ENCODE results near the gene CYTH4. TPM values are rescaled to one million over a fixed set of nuclear protein-coding genes. Genes with fewer than 3 reads are reported as not detected.

Gene CYTH4
- total RNA-seq, 2 experiments from 2014 or later: 30.5 to 34.0 TPM

GRCh38 chr22:37284805-37285355 lies 2.6 kb downstream of the CYTH4 start:
- Mint-ChIP-seq H3K4me3 (peak overlapping the region; percentile 85), H3K4me1 (ENCODE audit: low read depth) (peaks cover 74% of the 10 kb centered on the region), H3K27ac (peak overlapping the region; percentile 97), H3K27me3 (ENCODE audit: low read depth) (no peaks in the 10 kb centered on the region), H3K9me3 (no peaks in the 10 kb centered on the region), H3K36me3 (ENCODE audit: low read depth) (peaks cover 9% of the 10 kb centered on the region)
- intact Hi-C loops (cut with micrococcal nuclease): no loop called here
- peak; percentile 55 for DNase-seq
- CTCF ChIA-PET: interaction anchor here (1.1 to 2.6 kb wide), 2 partner anchors 25 to 43 kb away, joined by 3 to 9 read pairs; no protein-coding TSS in a partner anchor

GRCh38 chr22:37285937-37286336 lies 3.6 kb downstream of the CYTH4 start:
- CTCF ChIA-PET: interaction anchor here (0.8 to 2.6 kb wide), 3 partner anchors 18 to 41 kb away, joined by 4 to 9 read pairs (median 5); no protein-coding TSS in a partner anchor
- H3K4me3 Mint-ChIP-seq: no peak overlapping the region
- intact Hi-C loops (cut with micrococcal nuclease): no loop called here
- H3K36me3 Mint-ChIP-seq (ENCODE audit: low read depth): peaks cover 9% of the 10 kb centered on the region
- no peaks in the 10 kb centered on the region for H3K9me3 Mint-ChIP-seq
- no peaks in the 10 kb centered on the region for H3K27me3 Mint-ChIP-seq (ENCODE audit: low read depth)
- DNase-seq: no peak
- H3K4me1 Mint-ChIP-seq (ENCODE audit: low read depth): peaks cover 79% of the 10 kb centered on the region
- peak overlapping the region; percentile 81 for H3K27ac Mint-ChIP-seq

GRCh38 chr22:37287550-37287951 lies 5.2 kb downstream of the CYTH4 start:
- peak; percentile 63 for DNase-seq
- H3K4me3 Mint-ChIP-seq: no peak overlapping the region
- H3K36me3 Mint-ChIP-seq (ENCODE audit: low read depth): peaks cover 24% of the 10 kb centered on the region
- no peaks in the 10 kb centered on the region for H3K9me3 Mint-ChIP-seq
- CTCF ChIA-PET: interaction anchor here (1.1 to 1.5 kb wide), 2 partner anchors 10 to 20 kb away, joined by 4 to 5 read pairs; no protein-coding TSS in a partner anchor
- peak overlapping the region; percentile 81 for H3K27ac Mint-ChIP-seq
- intact Hi-C loops (cut with micrococcal nuclease): no loop called here
- H3K27me3 Mint-ChIP-seq (ENCODE audit: low read depth): no peaks in the 10 kb centered on the region
- peaks cover 80% of the 10 kb centered on the region for H3K4me1 Mint-ChIP-seq (ENCODE audit: low read depth)

- Mint-ChIP-seq H3K9me3 (no peaks in the 10 kb centered on the region), H3K27me3 (ENCODE audit: low read depth) (no peaks in the 10 kb centered on the region), H3K4me1 (ENCODE audit: low read depth) (peaks cover 80% of the 10 kb centered on the region), H3K27ac (peak overlapping the region; percentile 46), H3K36me3 (ENCODE audit: low read depth) (peaks cover 29% of the 10 kb centered on the region), H3K4me3 (no peak overlapping the region)
- intact Hi-C loops (cut with micrococcal nuclease): no loop called here
- CTCF ChIA-PET: no interaction called here
- no peak for DNase-seq
These were observed 6.2 kb downstream of the CYTH4 start for GRCh38 chr22:37288521-37288920.

- no peak for DNase-seq
- H3K36me3 Mint-ChIP-seq (ENCODE audit: low read depth): peaks cover 28% of the 10 kb centered on the region
- no peak overlapping the region for H3K4me3 Mint-ChIP-seq
- no peaks in the 10 kb centered on the region for H3K27me3 Mint-ChIP-seq (ENCODE audit: low read depth)
- intact Hi-C loops (cut with micrococcal nuclease): no loop called here
- CTCF ChIA-PET: interaction anchor here (1.1 to 1.4 kb wide), 4 partner anchors 11 to 29 kb away, joined by 3 to 4 read pairs (median 3); no protein-coding TSS in a partner anchor
- H3K4me1 Mint-ChIP-seq (ENCODE audit: low read depth): peaks cover 78% of the 10 kb centered on the region
- H3K9me3 Mint-ChIP-seq: no peaks in the 10 kb centered on the region
- peak overlapping the region; percentile 46 for H3K27ac Mint-ChIP-seq
These were observed 6.9 kb downstream of the CYTH4 start for GRCh38 chr22:37289156-37289735.

GRCh38 chr22:37290737-37291136 lies 8.4 kb downstream of the CYTH4 start:
- DNase-seq: no peak
- H3K9me3 Mint-ChIP-seq: no peaks in the 10 kb centered on the region
- CTCF ChIA-PET: interaction anchor here (1.4 kb wide), 1 partner anchor 14 kb away, joined by 3 read pairs; no protein-coding TSS in a partner anchor
- intact Hi-C loops (cut with micrococcal nuclease): no loop called here
- no peak overlapping the region for H3K4me3 Mint-ChIP-seq
- no peaks in the 10 kb centered on the region for H3K27me3 Mint-ChIP-seq (ENCODE audit: low read depth)
- H3K4me1 Mint-ChIP-seq (ENCODE audit: low read depth): peaks cover 80% of the 10 kb centered on the region
- H3K36me3 Mint-ChIP-seq (ENCODE audit: low read depth): peaks cover 28% of the 10 kb centered on the region
- H3K27ac Mint-ChIP-seq: peak overlapping the region; percentile 19

GRCh38 chr22:37291559-37292298 lies 9.4 kb downstream of the CYTH4 start:
- intact Hi-C loops (cut with micrococcal nuclease): no loop called here
- no peaks in the 10 kb centered on the region for H3K9me3 Mint-ChIP-seq
- CTCF ChIA-PET: interaction anchor here (1.2 kb wide), 1 partner anchor 24 kb away, joined by 3 read pairs; no protein-coding TSS in a partner anchor
- peak overlapping the region; percentile 19 for H3K27ac Mint-ChIP-seq
- H3K4me1 Mint-ChIP-seq (ENCODE audit: low read depth): peaks cover 70% of the 10 kb centered on the region
- peaks cover 25% of the 10 kb centered on the region for H3K36me3 Mint-ChIP-seq (ENCODE audit: low read depth)
- H3K27me3 Mint-ChIP-seq (ENCODE audit: low read depth): no peaks in the 10 kb centered on the region
- H3K4me3 Mint-ChIP-seq: no peak overlapping the region
- no peak for DNase-seq

GRCh38 chr22:37292641-37293040 lies 10.3 kb downstream of the CYTH4 start:
- CTCF ChIA-PET: interaction anchor here (1.2 kb wide), 1 partner anchor 25 kb away, joined by 3 read pairs; no protein-coding TSS in a partner anchor
- intact Hi-C loops (cut with micrococcal nuclease): no loop called here
- H3K36me3 Mint-ChIP-seq (ENCODE audit: low read depth): peaks cover 22% of the 10 kb centered on the region
- H3K9me3 Mint-ChIP-seq: no peaks in the 10 kb centered on the region
- no peak for DNase-seq
- peaks cover 65% of the 10 kb centered on the region for H3K4me1 Mint-ChIP-seq (ENCODE audit: low read depth)
- H3K4me3 Mint-ChIP-seq: no peak overlapping the region
- no peaks in the 10 kb centered on the region for H3K27me3 Mint-ChIP-seq (ENCODE audit: low read depth)
- H3K27ac Mint-ChIP-seq: peak overlapping the region; percentile 39

GRCh38 chr22:37293172-37293571 lies 10.9 kb downstream of the CYTH4 start:
- Mint-ChIP-seq H3K27me3 (ENCODE audit: low read depth) (no peaks in the 10 kb centered on the region), H3K9me3 (no peaks in the 10 kb centered on the region), H3K4me3 (no peak overlapping the region), H3K27ac (peak overlapping the region; percentile 39), H3K36me3 (ENCODE audit: low read depth) (peaks cover 23% of the 10 kb centered on the region), H3K4me1 (ENCODE audit: low read depth) (peaks cover 64% of the 10 kb centered on the region)
- intact Hi-C loops (cut with micrococcal nuclease): no loop called here
- DNase-seq: no peak
- CTCF ChIA-PET: interaction anchor here (1.2 kb wide), 1 partner anchor 26 kb away, joined by 3 read pairs; no protein-coding TSS in a partner anchor

GRCh38 chr22:37294747-37295146 lies 12.4 kb downstream of the CYTH4 start:
- Mint-ChIP-seq H3K36me3 (ENCODE audit: low read depth) (peaks cover 24% of the 10 kb centered on the region), H3K4me3 (no peak overlapping the region), H3K9me3 (no peaks in the 10 kb centered on the region), H3K27me3 (ENCODE audit: low read depth) (no peaks in the 10 kb centered on the region), H3K4me1 (ENCODE audit: low read depth) (peaks cover 53% of the 10 kb centered on the region), H3K27ac (peak overlapping the region; percentile 71)
- DNase-seq: no peak
- CTCF ChIA-PET: no interaction called here
- intact Hi-C loops (cut with micrococcal nuclease): no loop called here

GRCh38 chr22:37295213-37295886 lies 13.0 kb downstream of the CYTH4 start:
- H3K27ac Mint-ChIP-seq: peak overlapping the region; percentile 71
- no peak overlapping the region for H3K4me3 Mint-ChIP-seq
- H3K9me3 Mint-ChIP-seq: no peaks in the 10 kb centered on the region
- peak; percentile 49 for DNase-seq
- intact Hi-C loops (cut with micrococcal nuclease): no loop called here
- H3K4me1 Mint-ChIP-seq (ENCODE audit: low read depth): peaks cover 54% of the 10 kb centered on the region
- no peaks in the 10 kb centered on the region for H3K27me3 Mint-ChIP-seq (ENCODE audit: low read depth)
- H3K36me3 Mint-ChIP-seq (ENCODE audit: low read depth): peaks cover 28% of the 10 kb centered on the region
- CTCF ChIA-PET: interaction anchor here (2.1 kb wide), 1 partner anchor 14 kb away, joined by 6 read pairs; the partner anchor contains the start of gene CYTH4

- peaks cover 58% of the 10 kb centered on the region for H3K4me1 Mint-ChIP-seq (ENCODE audit: low read depth)
These were observed 13.6 kb downstream of the CYTH4 start for GRCh38 chr22:37295946-37296345.

More at GRCh38 chr22:37295946-37296345, 13.6 kb downstream of the CYTH4 start:
- peak overlapping the region; percentile 71 for H3K27ac Mint-ChIP-seq
- DNase-seq: no peak
- no peaks in the 10 kb centered on the region for H3K9me3 Mint-ChIP-seq
- CTCF ChIA-PET: interaction anchor here (2.1 kb wide), 1 partner anchor 15 kb away, joined by 6 read pairs; the partner anchor contains the start of gene CYTH4
- intact Hi-C loops (cut with micrococcal nuclease): no loop called here
- no peak overlapping the region for H3K4me3 Mint-ChIP-seq
- H3K36me3 Mint-ChIP-seq (ENCODE audit: low read depth): peaks cover 31% of the 10 kb centered on the region
- no peaks in the 10 kb centered on the region for H3K27me3 Mint-ChIP-seq (ENCODE audit: low read depth)

All from activated naive CD4-positive, alpha-beta T cell treated with anti-CD3 and anti-CD28 coated beads for 36 hours (primary cell).